ENCODE measurements around the gene IL4. TPM values are rescaled to one million over a fixed set of nuclear protein-coding genes. Genes with fewer than 3 reads are reported as not detected.

The IL4 gene
- total RNA-seq, 4 donors from 2014 or later = not detected

GRCh38 chr5:132679166-132679565 lies 5.4 kb downstream of the IL4 start:
- TF ChIP-seq CTCF (IDR thresholded peaks at IDR 0.05) (no peak), EP300 (IDR thresholded peaks at IDR 0.05) (no peak), POLR2A (IDR thresholded peaks at IDR 0.05) (no peak)
- H3K36me3 ChIP-seq = no peaks in the 10 kb centered on the region
- no peak overlapping the region for H3K4me3 ChIP-seq
- peaks cover 0 to 20% (median 0%) of the 10 kb centered on the region in 4 donors for H3K4me1 ChIP-seq
- H3K27ac ChIP-seq = no peak overlapping the region
- H3K27me3 ChIP-seq = no peaks in the 10 kb centered on the region
- DNase-seq (ENCODE audit: low spot score in 2 of 2) = no peak
- no peaks in the 10 kb centered on the region for H3K9me3 ChIP-seq
- WGBS, 2 donors = 85 to 91% methylated on average over 7 of the region's 7 CpGs

GRCh38 chr5:132679717-132680380 lies 6.1 kb downstream of the IL4 start:
- Histone ChIP-seq H3K36me3 (no peaks in the 10 kb centered on the region), H3K4me1 (peaks cover 0 to 14% (median 0%) of the 10 kb centered on the region in 4 donors), H3K9me3 (no peaks in the 10 kb centered on the region), H3K4me3 (no peak overlapping the region), H3K27me3 (no peaks in the 10 kb centered on the region), H3K27ac (no peak overlapping the region)
- WGBS, 2 donors = 93 to 98% methylated on average over 14 to 15 of the region's 15 CpGs
- TF ChIP-seq POLR2A (IDR thresholded peaks at IDR 0.05) (no peak), EP300 (IDR thresholded peaks at IDR 0.05) (no peak), CTCF (IDR thresholded peaks at IDR 0.05) (no peak)
- DNase-seq (ENCODE audit: low spot score in 2 of 2) = no peak

- Histone ChIP-seq H3K4me1 (peaks cover 0 to 10% (median 0%) of the 10 kb centered on the region in 4 donors), H3K36me3 (no peaks in the 10 kb centered on the region), H3K27me3 (no peaks in the 10 kb centered on the region), H3K9me3 (no peaks in the 10 kb centered on the region), H3K27ac (no peak overlapping the region), H3K4me3 (no peak overlapping the region)
- no peak for DNase-seq (ENCODE audit: low spot score in 2 of 2)
- TF ChIP-seq EP300 (IDR thresholded peaks at IDR 0.05) (no peak), POLR2A (IDR thresholded peaks at IDR 0.05) (no peak), CTCF (IDR thresholded peaks at IDR 0.05) (no peak)
- 90 to 93% methylated on average over 8 of the region's 8 CpGs for WGBS, 2 donors
These were observed 7.1 kb downstream of the IL4 start for GRCh38 chr5:132680780-132681475.

- no peak overlapping the region for H3K27ac ChIP-seq
- H3K4me1 ChIP-seq = peaks cover 0 to 10% (median 0%) of the 10 kb centered on the region in 4 donors
- H3K9me3 ChIP-seq = no peaks in the 10 kb centered on the region
- H3K36me3 ChIP-seq = no peaks in the 10 kb centered on the region
- no peak for TF ChIP-seq EP300 (IDR thresholded peaks at IDR 0.05)
- no peak for TF ChIP-seq CTCF (IDR thresholded peaks at IDR 0.05)
- no peak overlapping the region for H3K4me3 ChIP-seq
- no peak for DNase-seq (ENCODE audit: low spot score in 2 of 2)
- no peaks in the 10 kb centered on the region for H3K27me3 ChIP-seq
- WGBS, 2 donors = 87% methylated on average over 2 of the region's 2 CpGs
These were observed 7.7 kb downstream of the IL4 start for GRCh38 chr5:132681476-132681831.

GRCh38 chr5:132681983-132682382 lies 8.2 kb downstream of the IL4 start:
- Histone ChIP-seq H3K4me3 (no peak overlapping the region), H3K9me3 (no peaks in the 10 kb centered on the region), H3K27ac (no peak overlapping the region), H3K27me3 (no peaks in the 10 kb centered on the region), H3K36me3 (no peaks in the 10 kb centered on the region), H3K4me1 (peaks cover 0 to 7% (median 0%) of the 10 kb centered on the region in 4 donors)
- DNase-seq (ENCODE audit: low spot score in 2 of 2) = no peak
- no peak for TF ChIP-seq EP300 (IDR thresholded peaks at IDR 0.05)
- TF ChIP-seq CTCF (IDR thresholded peaks at IDR 0.05) = no peak
- TF ChIP-seq POLR2A (IDR thresholded peaks at IDR 0.05) = no peak
- 93 to 100% methylated on average over 3 of the region's 4 CpGs for WGBS, 2 donors
